PFSK-1 (cell line): ENCODE results near the gene NOTCH4.

Experiments
- POLR2AphosphoS5 ChIP-seq: IDR thresholded peaks from 2 replicates; pipeline ENCODE4 v1.6.1; 2012; ENCODE audit warnings: low read depth, mild to moderate bottlenecking, control low read depth, low read length, moderate library complexity
- REST ChIP-seq, 2 experiments: IDR thresholded peaks; 2 replicates each; pipeline versions ENCODE4 v1.6.1 to v1.8.0; 2011 to 2012; ENCODE audit warnings: low read depth in 2 of 2, low read length in 2 of 2, control low read depth in 1 of 2, inconsistent platforms in 1 of 2, mild to moderate bottlenecking in 1 of 2, moderate library complexity in 1 of 2; ENCODE audit not compliant: insufficient read depth in 1 of 2
- TAF1 ChIP-seq: IDR thresholded peaks from 2 replicates; pipeline ENCODE4 v1.6.1; 2012; ENCODE audit warnings: low read length, control low read depth, borderline replicate concordance; ENCODE audit not compliant: insufficient read depth

GRCh38 chr6:32220021-32220420 is 3.8 kb downstream of the NOTCH4 start:
- TF ChIP-seq REST (IDR thresholded peaks at IDR 0.05; ENCODE audit: insufficient read depth in 1 of 2, low read depth in 2 of 2, low read length in 2 of 2) (no peak), TAF1 (no peak), POLR2AphosphoS5 (no peak)
